WTC11 (cell line): ENCODE results near the gene ABCC9. TPM values are rescaled to one million over a fixed set of nuclear protein-coding genes. Genes with fewer than 3 reads are reported as not detected.

Source experiments
- ATAC-seq: fragments of 200-7000 bp; cut with Tn5 transposase; 2 replicates; pipeline ENCODE4 v1.10.0; 2021; ENCODE audit warnings: mild to moderate bottlenecking, moderate library complexity
- CTCF ChIA-PET: fragments of 300-600 bp; sonication (Branson Sonifier 250); formaldehyde crosslinking; loops from one replicate; lab custom pipeline; 2021; ENCODE audit warnings: antibody characterized with exemption; lab: Charles Lee
- POLR2A ChIA-PET: fragments of 350-600 bp; sonication (Branson Sonifier 250); formaldehyde crosslinking; loops from one replicate; lab custom pipeline; 2021; ENCODE audit warnings: antibody characterized with exemption; lab: Charles Lee
- DNase-seq: peaks from one replicate; pipeline ENCODE4 v3.0.0; 2021; ENCODE audit warnings: low spot score
- H3K27ac Mint-ChIP-seq: 2 replicates; pipeline ENCODE4 v1.8.0; 2021; ENCODE audit warnings: mixed read lengths
- H3K27me3 Mint-ChIP-seq: 2 replicates; pipeline ENCODE4 v1.8.0; 2021; ENCODE audit warnings: low read depth, mild to moderate bottlenecking, moderate library complexity, mixed read lengths
- H3K36me3 Mint-ChIP-seq: 2 replicates; pipeline ENCODE4 v1.8.0; 2021; ENCODE audit warnings: mixed read lengths
- H3K4me1 Mint-ChIP-seq: 2 replicates; pipeline ENCODE4 v1.8.0; 2022; ENCODE audit warnings: mixed read lengths
- H3K4me3 Mint-ChIP-seq: 2 replicates; pipeline ENCODE4 v1.8.0; 2021; ENCODE audit warnings: mild to moderate bottlenecking, moderate library complexity, mixed read lengths
- H3K9me3 Mint-ChIP-seq: 2 replicates; pipeline ENCODE4 v1.8.0; 2021; ENCODE audit warnings: mixed read lengths
- ATF1 ChIP-seq: sonication (generic); formaldehyde crosslinking; IDR thresholded peaks from 2 replicates; pipeline ENCODE4 v1.8.1; 2023; ENCODE audit warnings: mild to moderate bottlenecking, moderate library complexity, missing genetic modification reagents
- ATF2 ChIP-seq: sonication (generic); formaldehyde crosslinking; IDR thresholded peaks from 2 replicates; pipeline ENCODE4 v1.8.1; 2022; ENCODE audit warnings: low read depth, missing genetic modification reagents, borderline replicate concordance
- FOXP1 ChIP-seq: sonication (generic); formaldehyde crosslinking; IDR thresholded peaks from 2 replicates; pipeline ENCODE4 v1.8.0; 2022; ENCODE audit warnings: missing genetic modification reagents, mild to moderate bottlenecking, moderate library complexity, borderline replicate concordance
- KAT7 ChIP-seq: sonication (generic); formaldehyde crosslinking; IDR thresholded peaks from 2 replicates; pipeline ENCODE4 v1.8.1; 2023; ENCODE audit warnings: missing genetic modification reagents, mild to moderate bottlenecking, borderline replicate concordance
- NFATC4 ChIP-seq: fragments of 250-450 bp; sonication (Bioruptor Pico); IDR thresholded peaks from 2 replicates; pipeline ENCODE4 v1.9.0; 2021; ENCODE audit warnings: mild to moderate bottlenecking
- OVOL2 ChIP-seq: fragments of 250-450 bp; sonication (Bioruptor Pico); IDR thresholded peaks from 2 replicates; pipeline ENCODE4 v1.9.0; 2021; ENCODE audit warnings: mild to moderate bottlenecking, borderline replicate concordance
- SMAD3 ChIP-seq: sonication (generic); formaldehyde crosslinking; IDR thresholded peaks from 2 replicates; pipeline ENCODE4 v1.8.0; 2022; ENCODE audit warnings: missing genetic modification reagents, mild to moderate bottlenecking, borderline replicate concordance
- SMAD4 ChIP-seq: sonication (generic); formaldehyde crosslinking; IDR thresholded peaks from 2 replicates; pipeline ENCODE4 v1.8.0; 2022; ENCODE audit warnings: mild to moderate bottlenecking, missing genetic modification reagents
- ZNF138 ChIP-seq: sonication (generic); formaldehyde crosslinking; conservative IDR thresholded peaks from 2 replicates; pipeline ENCODE4 v1.8.1; 2022; ENCODE audit warnings: mild to moderate bottlenecking, moderate library complexity, missing genetic modification reagents
- ZNF219 ChIP-seq: sonication (generic); formaldehyde crosslinking; IDR thresholded peaks from 2 replicates; pipeline ENCODE4 v1.8.0; 2023; ENCODE audit warnings: missing genetic modification reagents, mild to moderate bottlenecking, borderline replicate concordance
- ZNF263 ChIP-seq: sonication (generic); formaldehyde crosslinking; IDR thresholded peaks from 2 replicates; pipeline ENCODE4 v1.8.1; 2022; ENCODE audit warnings: low read depth, mild to moderate bottlenecking, moderate library complexity, missing genetic modification reagents
- ZNF281 ChIP-seq: sonication (generic); formaldehyde crosslinking; IDR thresholded peaks from 2 replicates; pipeline ENCODE4 v1.8.0; 2023; ENCODE audit warnings: mild to moderate bottlenecking, missing genetic modification reagents
- total RNA-seq: library from RNA; stranded (reverse); gene quantifications from 3 replicates; pipeline ENCODE4 v1.2.3, GENCODE V29; 2021
- TF ChIP-seq, protein P1 (sequence below): sonication (generic); formaldehyde crosslinking; IDR thresholded peaks from 2 replicates; pipeline ENCODE4 v1.8.0; 2022; ENCODE audit warnings: mild to moderate bottlenecking, missing genetic modification reagents
- TF ChIP-seq, protein P2 (sequence below): sonication (generic); formaldehyde crosslinking; IDR thresholded peaks from 2 replicates; pipeline ENCODE4 v1.8.1; 2022; ENCODE audit warnings: missing genetic modification reagents, borderline replicate concordance
- TF ChIP-seq, protein P3 (sequence below): sonication (generic); formaldehyde crosslinking; IDR thresholded peaks from 2 replicates; pipeline ENCODE4 v1.8.1; 2023; ENCODE audit warnings: mild to moderate bottlenecking, missing genetic modification reagents
- TF ChIP-seq, protein P4 (sequence below): sonication (generic); formaldehyde crosslinking; IDR thresholded peaks from 2 replicates; pipeline ENCODE4 v1.8.0; 2022; ENCODE audit warnings: missing genetic modification reagents
- TF ChIP-seq, protein P5 (sequence below): sonication (generic); formaldehyde crosslinking; IDR thresholded peaks from 2 replicates; pipeline ENCODE4 v1.8.1; 2023; ENCODE audit warnings: mild to moderate bottlenecking, missing genetic modification reagents

Gene ABCC9
- total RNA-seq, 1 experiment from 2014 or later = 0.04 TPM

DNA sequence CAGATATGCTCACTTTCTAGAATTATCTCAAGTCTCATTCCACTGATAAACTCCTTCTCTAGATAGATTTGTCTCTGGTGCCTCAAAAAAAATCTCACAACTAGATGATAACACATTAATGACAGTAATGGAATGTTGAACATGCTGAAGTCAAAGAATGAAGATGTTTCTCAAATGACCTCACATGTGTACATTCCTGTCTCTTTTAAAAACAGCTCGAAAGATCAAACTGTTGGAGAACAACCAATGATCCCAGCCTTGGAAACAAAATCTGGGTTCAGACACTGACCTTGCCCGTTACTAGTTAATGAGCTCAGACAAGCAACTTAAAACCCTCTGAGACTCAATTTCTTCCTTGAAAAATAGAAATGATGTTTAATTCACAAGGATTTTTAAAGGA, 122.0 kb downstream of the ABCC9 start:
- TF ChIP-seq SMAD4 (CRISPR knock-in tag) = no peak
- TF ChIP-seq, protein P1, sequence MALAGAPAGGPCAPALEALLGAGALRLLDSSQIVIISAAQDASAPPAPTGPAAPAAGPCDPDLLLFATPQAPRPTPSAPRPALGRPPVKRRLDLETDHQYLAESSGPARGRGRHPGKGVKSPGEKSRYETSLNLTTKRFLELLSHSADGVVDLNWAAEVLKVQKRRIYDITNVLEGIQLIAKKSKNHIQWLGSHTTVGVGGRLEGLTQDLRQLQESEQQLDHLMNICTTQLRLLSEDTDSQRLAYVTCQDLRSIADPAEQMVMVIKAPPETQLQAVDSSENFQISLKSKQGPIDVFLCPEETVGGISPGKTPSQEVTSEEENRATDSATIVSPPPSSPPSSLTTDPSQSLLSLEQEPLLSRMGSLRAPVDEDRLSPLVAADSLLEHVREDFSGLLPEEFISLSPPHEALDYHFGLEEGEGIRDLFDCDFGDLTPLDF = no peak
- TF ChIP-seq ZNF281 (CRISPR knock-in tag) = no peak
- TF ChIP-seq NFATC4 (CRISPR knock-in tag) = no peak
- TF ChIP-seq KAT7 = no peak
- TF ChIP-seq, protein P2, sequence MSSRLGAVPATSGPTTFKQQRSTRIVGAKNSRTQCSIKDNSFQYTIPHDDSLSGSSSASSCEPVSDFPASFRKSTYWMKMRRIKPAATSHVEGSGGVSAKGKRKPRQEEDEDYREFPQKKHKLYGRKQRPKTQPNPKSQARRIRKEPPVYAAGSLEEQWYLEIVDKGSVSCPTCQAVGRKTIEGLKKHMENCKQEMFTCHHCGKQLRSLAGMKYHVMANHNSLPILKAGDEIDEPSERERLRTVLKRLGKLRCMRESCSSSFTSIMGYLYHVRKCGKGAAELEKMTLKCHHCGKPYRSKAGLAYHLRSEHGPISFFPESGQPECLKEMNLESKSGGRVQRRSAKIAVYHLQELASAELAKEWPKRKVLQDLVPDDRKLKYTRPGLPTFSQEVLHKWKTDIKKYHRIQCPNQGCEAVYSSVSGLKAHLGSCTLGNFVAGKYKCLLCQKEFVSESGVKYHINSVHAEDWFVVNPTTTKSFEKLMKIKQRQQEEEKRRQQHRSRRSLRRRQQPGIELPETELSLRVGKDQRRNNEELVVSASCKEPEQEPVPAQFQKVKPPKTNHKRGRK = no peak
- TF ChIP-seq, protein P3, sequence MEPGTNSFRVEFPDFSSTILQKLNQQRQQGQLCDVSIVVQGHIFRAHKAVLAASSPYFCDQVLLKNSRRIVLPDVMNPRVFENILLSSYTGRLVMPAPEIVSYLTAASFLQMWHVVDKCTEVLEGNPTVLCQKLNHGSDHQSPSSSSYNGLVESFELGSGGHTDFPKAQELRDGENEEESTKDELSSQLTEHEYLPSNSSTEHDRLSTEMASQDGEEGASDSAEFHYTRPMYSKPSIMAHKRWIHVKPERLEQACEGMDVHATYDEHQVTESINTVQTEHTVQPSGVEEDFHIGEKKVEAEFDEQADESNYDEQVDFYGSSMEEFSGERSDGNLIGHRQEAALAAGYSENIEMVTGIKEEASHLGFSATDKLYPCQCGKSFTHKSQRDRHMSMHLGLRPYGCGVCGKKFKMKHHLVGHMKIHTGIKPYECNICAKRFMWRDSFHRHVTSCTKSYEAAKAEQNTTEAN = no peak
- TF ChIP-seq ZNF263 (CRISPR knock-in tag) = no peak
- TF ChIP-seq OVOL2 (CRISPR knock-in tag) = no peak
- TF ChIP-seq ZNF138 = no peak
- Mint-ChIP-seq H3K4me1 (no peaks in the 10 kb centered on the region), H3K9me3 (no peaks in the 10 kb centered on the region), H3K27ac (no peak overlapping the region), H3K4me3 (no peak overlapping the region), H3K36me3 (no peaks in the 10 kb centered on the region), H3K27me3 (no peaks in the 10 kb centered on the region)
- ATAC-seq = no peak
- DNase-seq = no peak
- CTCF ChIA-PET = interaction anchor here (1.1 kb wide), 1 partner anchor 172 kb away, joined by 3 read pairs; no protein-coding TSS in a partner anchor
- POLR2A ChIA-PET = no interaction called here

- no peaks in the 10 kb centered on the region for H3K36me3 Mint-ChIP-seq
- ChIA-PET POLR2A (no interaction called here), CTCF (interaction anchor here (1.1 kb wide), 1 partner anchor 172 kb away, joined by 3 read pairs; no protein-coding TSS in a partner anchor)
- no peak for DNase-seq
- ATAC-seq = no peak
- no peak overlapping the region for H3K4me3 Mint-ChIP-seq
- no peaks in the 10 kb centered on the region for H3K9me3 Mint-ChIP-seq
- H3K27ac Mint-ChIP-seq = no peak overlapping the region
- H3K27me3 Mint-ChIP-seq = no peaks in the 10 kb centered on the region
- TF ChIP-seq ATF1 (CRISPR knock-in tag) = no peak
- TF ChIP-seq SMAD3 (CRISPR knock-in tag) = no peak
- TF ChIP-seq, protein P4, sequence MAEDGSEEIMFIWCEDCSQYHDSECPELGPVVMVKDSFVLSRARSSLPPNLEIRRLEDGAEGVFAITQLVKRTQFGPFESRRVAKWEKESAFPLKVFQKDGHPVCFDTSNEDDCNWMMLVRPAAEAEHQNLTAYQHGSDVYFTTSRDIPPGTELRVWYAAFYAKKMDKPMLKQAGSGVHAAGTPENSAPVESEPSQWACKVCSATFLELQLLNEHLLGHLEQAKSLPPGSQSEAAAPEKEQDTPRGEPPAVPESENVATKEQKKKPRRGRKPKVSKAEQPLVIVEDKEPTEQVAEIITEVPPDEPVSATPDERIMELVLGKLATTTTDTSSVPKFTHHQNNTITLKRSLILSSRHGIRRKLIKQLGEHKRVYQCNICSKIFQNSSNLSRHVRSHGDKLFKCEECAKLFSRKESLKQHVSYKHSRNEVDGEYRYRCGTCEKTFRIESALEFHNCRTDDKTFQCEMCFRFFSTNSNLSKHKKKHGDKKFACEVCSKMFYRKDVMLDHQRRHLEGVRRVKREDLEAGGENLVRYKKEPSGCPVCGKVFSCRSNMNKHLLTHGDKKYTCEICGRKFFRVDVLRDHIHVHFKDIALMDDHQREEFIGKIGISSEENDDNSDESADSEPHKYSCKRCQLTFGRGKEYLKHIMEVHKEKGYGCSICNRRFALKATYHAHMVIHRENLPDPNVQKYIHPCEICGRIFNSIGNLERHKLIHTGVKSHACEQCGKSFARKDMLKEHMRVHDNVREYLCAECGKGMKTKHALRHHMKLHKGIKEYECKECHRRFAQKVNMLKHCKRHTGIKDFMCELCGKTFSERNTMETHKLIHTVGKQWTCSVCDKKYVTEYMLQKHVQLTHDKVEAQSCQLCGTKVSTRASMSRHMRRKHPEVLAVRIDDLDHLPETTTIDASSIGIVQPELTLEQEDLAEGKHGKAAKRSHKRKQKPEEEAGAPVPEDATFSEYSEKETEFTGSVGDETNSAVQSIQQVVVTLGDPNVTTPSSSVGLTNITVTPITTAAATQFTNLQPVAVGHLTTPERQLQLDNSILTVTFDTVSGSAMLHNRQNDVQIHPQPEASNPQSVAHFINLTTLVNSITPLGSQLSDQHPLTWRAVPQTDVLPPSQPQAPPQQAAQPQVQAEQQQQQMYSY (CRISPR knock-in tag) = no peak
- TF ChIP-seq ZNF219 (CRISPR knock-in tag) = no peak
- TF ChIP-seq, protein P3 = no peak
- no peak for TF ChIP-seq ATF2 (CRISPR knock-in tag)
- no peak for TF ChIP-seq FOXP1 (CRISPR knock-in tag)
- TF ChIP-seq, protein P5, sequence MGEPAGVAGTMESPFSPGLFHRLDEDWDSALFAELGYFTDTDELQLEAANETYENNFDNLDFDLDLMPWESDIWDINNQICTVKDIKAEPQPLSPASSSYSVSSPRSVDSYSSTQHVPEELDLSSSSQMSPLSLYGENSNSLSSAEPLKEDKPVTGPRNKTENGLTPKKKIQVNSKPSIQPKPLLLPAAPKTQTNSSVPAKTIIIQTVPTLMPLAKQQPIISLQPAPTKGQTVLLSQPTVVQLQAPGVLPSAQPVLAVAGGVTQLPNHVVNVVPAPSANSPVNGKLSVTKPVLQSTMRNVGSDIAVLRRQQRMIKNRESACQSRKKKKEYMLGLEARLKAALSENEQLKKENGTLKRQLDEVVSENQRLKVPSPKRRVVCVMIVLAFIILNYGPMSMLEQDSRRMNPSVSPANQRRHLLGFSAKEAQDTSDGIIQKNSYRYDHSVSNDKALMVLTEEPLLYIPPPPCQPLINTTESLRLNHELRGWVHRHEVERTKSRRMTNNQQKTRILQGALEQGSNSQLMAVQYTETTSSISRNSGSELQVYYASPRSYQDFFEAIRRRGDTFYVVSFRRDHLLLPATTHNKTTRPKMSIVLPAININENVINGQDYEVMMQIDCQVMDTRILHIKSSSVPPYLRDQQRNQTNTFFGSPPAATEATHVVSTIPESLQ = no peak
- H3K4me1 Mint-ChIP-seq = no peaks in the 10 kb centered on the region
These were observed 122.6 kb downstream of the ABCC9 start for GRCh38 chr12:21818627-21819026.
